IPS-NIHi7 (cell line): ENCODE measurements around the gene DNAJC5.
"Not testable (repeated sequence)": the region's sequence is repeated elsewhere in the genome, so short reads cannot be mapped to it uniquely, and the experiment has no call there.

Source experiments
- DNase-seq: peaks from one replicate; pipeline ENCODE4 v3.0.0; 2012; ENCODE audit warnings: mixed read lengths; ENCODE audit errors: extremely low spot score

Gene DNAJC5

GRCh38 chr20:63861365-63861934, 33.5 kb upstream of the DNAJC5 start, which contains the start of gene ABHD16B:
TSS of gene ABHD16B (plus strand) at chr20:63861498. CDS start at chr20:63861541, 43 bp downstream.
- DNase-seq = no peak

DNA sequence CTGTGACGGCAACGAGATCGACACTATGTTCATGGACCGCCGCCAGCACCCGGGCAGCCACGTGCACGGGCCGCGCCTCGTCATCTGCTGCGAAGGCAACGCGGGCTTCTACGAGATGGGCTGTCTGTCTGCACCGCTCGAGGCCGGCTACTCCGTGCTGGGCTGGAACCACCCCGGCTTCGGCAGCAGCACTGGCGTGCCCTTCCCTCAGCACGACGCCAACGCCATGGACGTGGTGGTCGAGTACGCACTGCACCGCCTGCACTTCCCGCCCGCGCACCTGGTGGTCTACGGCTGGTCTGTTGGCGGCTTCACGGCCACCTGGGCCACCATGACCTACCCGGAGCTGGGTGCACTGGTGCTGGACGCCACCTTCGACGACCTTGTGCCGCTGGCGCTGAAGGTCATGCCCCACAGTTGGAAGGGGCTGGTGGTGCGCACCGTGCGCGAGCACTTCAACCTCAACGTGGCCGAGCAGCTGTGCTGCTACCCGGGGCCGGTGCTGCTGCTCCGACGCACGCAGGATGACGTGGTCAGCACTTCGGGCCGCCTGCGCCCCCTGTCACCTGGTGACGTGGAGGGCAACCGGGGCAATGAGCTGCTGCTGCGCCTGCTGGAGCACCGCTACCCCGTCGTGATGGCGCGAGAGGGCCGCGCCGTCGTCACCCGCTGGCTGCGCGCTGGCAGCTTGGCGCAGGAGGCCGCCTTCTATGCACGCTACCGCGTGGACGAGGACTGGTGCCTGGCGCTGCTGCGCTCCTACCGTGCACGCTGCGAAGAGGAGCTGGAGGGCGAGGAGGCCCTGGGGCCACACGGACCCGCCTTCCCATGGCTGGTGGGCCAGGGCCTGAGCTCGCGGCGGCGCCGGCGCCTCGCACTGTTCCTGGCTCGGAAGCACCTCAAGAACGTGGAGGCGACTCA, 32.7 kb upstream of the DNAJC5 start:
- DNase-seq = no peak

- no peak for DNase-seq
Measured at GRCh38 chr20:63863021-63863797, 31.7 kb upstream of the DNAJC5 start.

- DNase-seq = peak; percentile 66
Measured at GRCh38 chr20:63863798-63864544, 31.0 kb upstream of the DNAJC5 start.

GRCh38 chr20:63864545-63864977, 30.4 kb upstream of the DNAJC5 start:
- DNase-seq = no peak

GRCh38 chr20:63864978-63865640, 29.8 kb upstream of the DNAJC5 start, which contains the start of gene TPD52L2:
TSS of gene TPD52L2 (plus strand) at chr20:63865270. CDS start at chr20:63865366, 96 bp downstream.
- DNase-seq = peak; percentile 100

DNA sequence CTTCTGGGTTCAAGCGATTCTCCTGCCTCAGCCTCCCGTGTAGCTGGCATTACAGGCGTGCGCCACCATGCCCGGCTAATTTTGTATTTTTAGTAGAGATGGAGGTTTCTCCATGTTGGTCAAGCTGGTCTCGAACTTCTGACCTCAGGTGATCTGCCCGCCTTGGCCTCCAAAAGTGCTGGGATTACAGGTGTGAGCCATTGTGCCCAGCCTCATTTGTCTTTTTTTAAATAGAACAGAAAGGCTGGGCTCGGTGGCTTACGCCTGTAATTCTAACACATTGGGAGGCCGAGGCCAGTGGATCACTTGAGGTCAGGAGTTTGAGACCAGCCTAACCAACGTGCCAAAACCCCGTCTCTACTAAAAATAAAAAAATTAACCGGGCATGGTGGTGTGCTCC, 27.9 kb upstream of the DNAJC5 start:
- not testable (repeated sequence) for DNase-seq

DNA sequence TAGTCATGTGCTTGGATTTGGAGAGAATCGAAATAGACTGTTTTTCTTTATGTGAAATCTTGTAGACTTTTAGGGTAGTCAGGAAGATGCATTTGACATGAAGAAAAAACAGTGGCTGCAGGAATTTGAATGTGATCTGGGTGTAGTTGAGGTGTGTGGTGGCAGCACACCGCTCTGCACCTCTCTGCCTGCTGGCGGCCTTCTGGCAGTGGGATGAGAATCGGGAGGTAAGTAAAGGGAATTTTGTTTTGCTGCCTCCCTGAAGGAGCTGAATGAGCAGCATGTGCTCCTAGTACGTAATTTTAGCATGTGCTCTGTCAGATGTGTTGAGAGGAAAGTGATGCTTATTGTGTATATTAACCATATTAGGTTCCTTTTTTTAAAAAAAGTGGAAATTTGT, 26.7 kb upstream of the DNAJC5 start:
- DNase-seq = no peak

DNA sequence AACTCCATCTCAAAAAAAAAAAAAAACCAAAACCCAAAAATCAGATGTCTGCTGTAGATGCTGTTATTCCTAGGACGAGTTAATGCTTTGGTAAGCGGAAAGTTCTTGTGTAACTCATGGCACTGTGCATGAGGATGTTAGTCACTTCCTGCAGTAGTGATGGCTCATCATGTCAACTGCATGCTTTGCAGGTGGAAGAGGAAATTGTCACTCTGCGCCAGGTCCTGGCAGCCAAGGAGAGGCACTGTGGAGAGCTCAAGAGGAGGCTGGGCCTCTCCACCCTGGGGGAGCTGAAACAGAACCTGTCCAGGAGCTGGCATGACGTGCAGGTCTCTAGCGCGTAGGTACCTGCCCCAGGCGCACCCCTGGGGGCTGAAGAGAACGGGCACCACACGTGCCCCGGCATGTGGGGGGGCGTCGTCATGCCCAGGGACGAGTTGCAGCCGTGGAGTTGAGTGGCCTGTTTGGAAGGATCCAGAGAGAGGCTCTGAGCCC, 21.4 kb upstream of the DNAJC5 start:
- DNase-seq = no peak

DNA sequence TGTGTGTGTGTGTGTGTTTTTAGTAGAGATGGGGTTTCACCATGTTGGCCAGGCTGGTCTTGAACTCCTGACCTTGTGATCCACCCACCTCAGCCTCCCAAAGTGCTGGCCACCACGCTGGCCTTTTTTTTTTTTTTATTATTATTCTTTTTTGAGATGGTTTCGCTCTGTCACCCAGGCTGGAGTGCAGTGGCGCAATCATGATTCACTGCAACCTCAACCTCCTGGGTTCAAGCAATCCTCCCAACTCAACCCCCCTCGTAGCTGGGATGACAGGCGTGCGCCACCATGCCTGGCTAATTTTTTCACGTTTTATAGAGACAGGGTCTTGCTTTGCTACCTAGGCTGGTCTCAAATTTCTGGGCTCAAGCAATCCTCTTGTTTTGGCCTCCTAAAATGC, 20.7 kb upstream of the DNAJC5 start:
- not testable (repeated sequence) for DNase-seq

GRCh38 chr20:63876489-63877036, 18.4 kb upstream of the DNAJC5 start:
- no peak for DNase-seq

DNA sequence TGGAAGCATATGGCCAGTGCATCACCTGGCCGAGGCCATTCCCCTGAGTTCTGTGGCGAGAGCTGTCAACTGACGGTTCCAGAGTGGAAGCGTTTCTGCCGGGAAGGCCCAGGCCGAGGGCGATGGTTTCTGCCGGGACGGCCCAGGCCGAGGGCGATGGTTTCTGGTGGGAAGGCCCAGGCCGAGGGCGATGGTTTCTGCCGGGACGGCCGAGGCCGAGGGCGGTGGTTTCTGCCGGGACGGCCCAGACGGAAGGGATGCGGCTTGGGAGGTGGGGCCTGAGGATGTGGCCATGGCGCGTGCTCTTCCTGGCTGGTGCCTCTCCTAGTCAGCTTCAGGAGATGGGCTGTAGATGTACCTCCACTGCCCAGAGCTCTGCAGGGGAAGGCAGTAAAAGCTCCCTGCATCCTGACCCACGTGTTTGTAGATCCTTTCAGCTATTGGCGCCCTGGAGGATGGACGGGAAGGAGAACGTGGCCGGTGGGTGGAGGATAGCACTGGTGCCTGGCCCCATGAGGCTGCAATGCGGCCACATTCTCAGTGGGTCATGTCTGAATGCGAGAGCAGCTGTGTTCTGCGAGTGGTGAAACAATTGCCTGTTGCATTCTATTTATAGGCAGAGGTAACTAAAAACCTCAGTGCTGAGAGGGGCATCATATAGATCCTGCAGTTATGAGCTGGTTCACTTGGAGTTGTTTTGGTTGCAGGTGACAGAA, 17.0 kb upstream of the DNAJC5 start:
- DNase-seq = no peak

DNA sequence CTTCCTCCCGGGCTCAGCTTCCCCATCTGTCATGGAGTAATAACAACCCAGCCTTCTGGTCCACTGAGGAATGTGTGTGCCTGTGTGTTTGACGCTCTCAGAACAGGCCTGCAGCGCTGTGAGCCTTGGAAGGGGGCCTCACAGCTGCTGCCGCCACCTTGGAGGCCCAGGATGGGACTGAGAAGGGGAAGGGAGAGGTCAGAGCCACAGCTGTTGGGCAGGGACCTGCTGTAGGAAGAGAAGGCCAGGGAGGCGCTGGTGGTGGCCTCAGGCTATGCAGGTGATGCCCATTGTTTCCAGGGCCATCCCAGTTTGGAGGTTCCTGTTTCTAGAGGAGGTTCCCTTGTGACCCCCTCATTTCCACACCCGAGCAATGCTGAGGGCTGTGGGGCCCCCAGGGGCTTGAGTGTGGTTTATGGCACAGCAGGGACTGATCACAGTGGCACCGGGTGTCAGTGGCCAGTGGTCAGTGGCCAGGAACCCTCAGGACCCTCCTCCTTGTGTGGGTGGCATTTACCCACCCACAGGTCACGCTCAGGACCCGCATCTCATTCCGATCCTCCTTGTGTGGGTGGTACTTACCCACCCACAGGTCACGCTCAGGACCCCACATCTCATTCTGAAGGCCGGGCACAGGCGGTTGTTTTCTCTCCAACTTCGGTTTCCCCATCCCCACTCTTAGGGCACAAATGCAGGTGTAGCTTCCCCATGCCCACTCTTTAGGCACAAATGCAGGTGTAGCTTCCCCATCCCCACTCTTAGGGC, 15.8 kb upstream of the DNAJC5 start:
- DNase-seq = no peak

DNA sequence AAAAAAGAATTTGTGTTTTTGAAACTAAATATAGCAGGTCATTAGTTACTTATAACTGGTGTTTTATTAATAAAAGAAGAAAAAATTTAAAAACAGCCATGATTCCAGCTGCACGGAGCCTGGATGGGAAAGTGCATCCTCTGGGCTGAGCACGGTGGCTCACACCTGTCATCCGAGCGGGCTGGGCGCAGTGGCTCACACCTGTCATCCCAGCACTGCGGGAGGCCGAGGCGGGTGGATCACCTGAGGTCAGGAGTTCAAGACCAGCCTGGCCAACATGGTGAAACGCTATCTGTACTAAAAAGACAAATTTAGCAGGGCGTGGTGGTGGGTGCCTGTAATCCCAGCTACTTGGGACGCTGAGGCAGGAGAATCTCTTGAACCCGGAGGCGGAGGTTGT, 14.0 kb upstream of the DNAJC5 start:
- not testable (repeated sequence) for DNase-seq

- peak; percentile 29 for DNase-seq
Measured at GRCh38 chr20:63881451-63882226, 13.3 kb upstream of the DNAJC5 start.

- no peak for DNase-seq
Measured at GRCh38 chr20:63882257-63883200, 12.4 kb upstream of the DNAJC5 start.

- no peak for DNase-seq
Measured at GRCh38 chr20:63883201-63883593, 11.7 kb upstream of the DNAJC5 start.
